ENCODE measurements around the gene LIN7C. TPM values are rescaled to one million over a fixed set of nuclear protein-coding genes. Genes with fewer than 3 reads are reported as not detected.

LIN7C gene
- total RNA-seq, 1 experiment from 2014 or later = 30.3 TPM

DNA sequence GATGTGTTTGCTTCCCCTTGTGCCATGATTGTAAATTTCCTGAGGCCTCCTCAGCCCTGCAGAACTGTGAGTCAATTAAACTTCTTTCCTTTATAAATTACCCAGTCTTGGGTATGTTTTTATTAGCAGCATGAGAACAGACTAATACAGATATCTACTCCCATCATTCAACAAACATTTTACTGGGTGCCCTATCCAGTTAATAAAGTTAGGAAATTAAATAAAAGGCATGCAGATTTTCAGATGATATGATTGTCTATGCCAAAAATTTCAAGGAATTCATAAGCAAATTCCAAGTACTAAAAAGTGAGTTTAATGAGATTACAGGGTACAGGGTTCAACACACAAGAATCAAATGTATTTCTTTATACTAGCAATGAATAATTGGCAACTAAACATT, 33.5 kb upstream of the LIN7C start:
- Histone ChIP-seq H3K36me3 (ENCODE audit: insufficient read depth, low read length) (no peaks in the 10 kb centered on the region), H3K27me3 (ENCODE audit: low read length) (0 out of 2 replicates have a peak, but pooled peaks cover 3% of the 10 kb centered on the region), H3K27ac (ENCODE audit: low read length) (no peak overlapping the region)

DNA sequence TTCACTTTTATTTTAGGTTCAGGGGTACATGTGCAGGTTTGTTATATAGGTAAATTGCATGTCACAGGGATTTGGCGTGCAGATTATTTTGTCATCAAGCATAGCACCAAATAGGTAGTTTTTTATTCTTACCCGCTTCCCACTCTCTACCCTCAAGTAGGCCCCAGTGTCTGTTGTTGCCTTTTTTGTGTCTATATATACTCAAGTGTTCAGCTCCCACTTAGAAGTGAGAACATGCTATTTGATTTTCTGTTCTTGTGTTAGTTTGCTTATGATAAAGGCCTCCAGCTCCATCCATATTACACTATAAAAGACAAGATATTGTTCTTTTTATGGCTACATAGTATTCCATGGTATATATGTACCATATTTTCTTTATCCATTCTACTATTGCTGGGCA, 28.5 kb upstream of the LIN7C start:
- Histone ChIP-seq H3K9me2 (replicated peaks; ENCODE audit: insufficient read depth, low read length) (no peaks in the 10 kb centered on the region), H3K4me1 (ENCODE audit: low read length) (no peaks in the 10 kb centered on the region), H4K20me1 (ENCODE audit: insufficient read depth, low read depth, low read length) (no peaks in the 10 kb centered on the region), H3K9ac (ENCODE audit: low read length) (no peak overlapping the region), H3K4me3 (ENCODE audit: low read length) (no peak overlapping the region), H3K79me2 (ENCODE audit: low read length) (no peaks in the 10 kb centered on the region), H3K4me2 (ENCODE audit: low read depth, low read length, poor library complexity, severe bottlenecking) (no peak overlapping the region), H3K27ac (ENCODE audit: low read length) (no peak overlapping the region), H3K27me3 (ENCODE audit: low read length) (no peaks in the 10 kb centered on the region), H2AFZ (ENCODE audit: low read length) (no peak overlapping the region), H3K9me3 (ENCODE audit: low read length) (no peaks in the 10 kb centered on the region), H3K36me3 (ENCODE audit: insufficient read depth, low read length) (no peaks in the 10 kb centered on the region)
- DNase-seq = no peak

More for the DNA sequence above, 33.5 kb upstream of the LIN7C start:
- H3K9ac ChIP-seq (ENCODE audit: low read length) = no peak overlapping the region
- H3K4me2 ChIP-seq (ENCODE audit: low read depth, low read length, poor library complexity, severe bottlenecking) = no peak overlapping the region
- H2AFZ ChIP-seq (ENCODE audit: low read length) = no peak overlapping the region
- no peaks in the 10 kb centered on the region for H3K4me1 ChIP-seq (ENCODE audit: low read length)
- no peaks in the 10 kb centered on the region for H3K79me2 ChIP-seq (ENCODE audit: low read length)
- no peaks in the 10 kb centered on the region for H3K9me3 ChIP-seq (ENCODE audit: low read length)
- no peaks in the 10 kb centered on the region for H3K9me2 ChIP-seq (replicated peaks; ENCODE audit: insufficient read depth, low read length)
- DNase-seq = no peak
- no peak overlapping the region for H3K4me3 ChIP-seq (ENCODE audit: low read length)
- H4K20me1 ChIP-seq (ENCODE audit: insufficient read depth, low read depth, low read length) = no peaks in the 10 kb centered on the region

- no peak overlapping the region for H3K9ac ChIP-seq (ENCODE audit: low read length)
- no peaks in the 10 kb centered on the region for H3K4me1 ChIP-seq (ENCODE audit: low read length)
- no peak overlapping the region for H3K4me2 ChIP-seq (ENCODE audit: low read depth, low read length, poor library complexity, severe bottlenecking)
- H3K79me2 ChIP-seq (ENCODE audit: low read length) = no peaks in the 10 kb centered on the region
- H3K27me3 ChIP-seq (ENCODE audit: low read length) = no peaks in the 10 kb centered on the region
- no peak overlapping the region for H3K4me3 ChIP-seq (ENCODE audit: low read length)
- no peak for DNase-seq
- H4K20me1 ChIP-seq (ENCODE audit: insufficient read depth, low read depth, low read length) = no peaks in the 10 kb centered on the region
- no peaks in the 10 kb centered on the region for H3K9me3 ChIP-seq (ENCODE audit: low read length)
- no peaks in the 10 kb centered on the region for H3K9me2 ChIP-seq (replicated peaks; ENCODE audit: insufficient read depth, low read length)
- H3K36me3 ChIP-seq (ENCODE audit: insufficient read depth, low read length) = no peaks in the 10 kb centered on the region
- no peak overlapping the region for H3K27ac ChIP-seq (ENCODE audit: low read length)
- H2AFZ ChIP-seq (ENCODE audit: low read length) = no peak overlapping the region
Measured at GRCh38 chr11:27532652-27533325, 26.2 kb upstream of the LIN7C start.

- Histone ChIP-seq H4K20me1 (ENCODE audit: insufficient read depth, low read depth, low read length) (no peaks in the 10 kb centered on the region), H3K9me3 (ENCODE audit: low read length) (no peaks in the 10 kb centered on the region), H3K4me2 (ENCODE audit: low read depth, low read length, poor library complexity, severe bottlenecking) (no peak overlapping the region), H3K9ac (ENCODE audit: low read length) (no peak overlapping the region), H3K27me3 (ENCODE audit: low read length) (no peaks in the 10 kb centered on the region), H3K9me2 (replicated peaks; ENCODE audit: insufficient read depth, low read length) (no peaks in the 10 kb centered on the region), H2AFZ (ENCODE audit: low read length) (no peak overlapping the region), H3K79me2 (ENCODE audit: low read length) (no peaks in the 10 kb centered on the region), H3K4me1 (ENCODE audit: low read length) (no peaks in the 10 kb centered on the region), H3K36me3 (ENCODE audit: insufficient read depth, low read length) (no peaks in the 10 kb centered on the region), H3K27ac (ENCODE audit: low read length) (no peak overlapping the region), H3K4me3 (ENCODE audit: low read length) (no peak overlapping the region)
- no peak for DNase-seq
Measured at GRCh38 chr11:27528712-27529111, 22.1 kb upstream of the LIN7C start.

DNA sequence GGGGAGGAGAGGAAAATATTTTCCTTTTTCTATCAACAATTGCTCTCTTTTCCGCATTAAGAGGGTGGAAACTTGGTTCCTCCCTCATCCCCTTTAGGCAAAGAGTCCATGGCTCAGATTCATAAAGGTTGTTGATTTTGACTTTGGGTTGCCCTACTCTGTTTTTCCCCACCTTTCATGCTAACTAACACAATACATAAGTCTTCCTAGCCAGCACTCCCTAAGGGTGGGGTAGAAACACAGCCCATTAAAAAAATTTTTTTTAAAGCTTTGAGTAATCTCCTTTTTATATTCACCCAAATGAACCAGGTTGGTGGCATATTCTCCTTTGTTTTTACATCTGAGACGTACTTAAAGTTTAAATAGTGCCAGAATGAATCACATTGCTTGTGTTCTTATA, 20.0 kb upstream of the LIN7C start:
- Histone ChIP-seq H3K27ac (ENCODE audit: low read length) (no peak overlapping the region), H3K27me3 (ENCODE audit: low read length) (no peaks in the 10 kb centered on the region), H4K20me1 (ENCODE audit: insufficient read depth, low read depth, low read length) (no peaks in the 10 kb centered on the region), H3K36me3 (ENCODE audit: insufficient read depth, low read length) (no peaks in the 10 kb centered on the region), H3K9me2 (replicated peaks; ENCODE audit: insufficient read depth, low read length) (no peaks in the 10 kb centered on the region), H3K4me3 (ENCODE audit: low read length) (no peak overlapping the region), H3K4me1 (ENCODE audit: low read length) (no peaks in the 10 kb centered on the region), H2AFZ (ENCODE audit: low read length) (no peak overlapping the region), H3K79me2 (ENCODE audit: low read length) (no peaks in the 10 kb centered on the region), H3K9me3 (ENCODE audit: low read length) (no peaks in the 10 kb centered on the region), H3K4me2 (ENCODE audit: low read depth, low read length, poor library complexity, severe bottlenecking) (no peak overlapping the region), H3K9ac (ENCODE audit: low read length) (no peak overlapping the region)
- no peak for DNase-seq

DNA sequence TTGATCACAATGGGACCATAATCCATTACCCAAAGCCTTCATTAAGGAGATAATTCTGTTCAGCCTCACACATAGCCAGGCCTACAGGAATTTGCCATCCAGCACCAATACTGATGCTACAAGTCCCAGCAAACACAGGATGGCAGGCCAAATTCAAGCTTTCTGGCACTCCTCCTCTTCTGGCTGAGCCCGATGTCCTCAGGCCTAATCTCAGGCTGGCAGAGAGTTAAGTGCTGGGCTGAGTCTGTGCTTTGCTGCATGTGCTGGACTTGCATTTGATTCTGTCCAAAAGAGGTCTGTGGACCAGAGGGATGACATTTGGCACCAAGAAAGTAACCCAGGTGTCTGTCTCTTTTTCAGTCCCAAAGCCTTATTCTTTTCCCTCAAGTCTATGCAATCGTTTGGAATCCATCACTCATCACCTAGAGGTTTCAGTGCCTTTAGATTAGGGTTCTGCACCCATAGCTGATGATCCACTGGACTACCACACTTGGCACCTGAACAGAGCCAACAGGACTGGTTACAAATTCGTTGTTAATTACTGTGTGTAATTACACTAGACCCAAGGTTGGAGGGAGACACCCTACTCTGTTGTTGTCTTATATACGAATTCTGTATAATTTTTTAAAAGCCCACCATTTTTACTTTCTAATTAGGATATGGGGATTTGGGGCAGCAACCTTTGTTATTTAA, 19.4 kb upstream of the LIN7C start:
- H3K79me2 ChIP-seq (ENCODE audit: low read length) = no peaks in the 10 kb centered on the region
- H3K9me3 ChIP-seq (ENCODE audit: low read length) = no peaks in the 10 kb centered on the region
- no peak overlapping the region for H3K27ac ChIP-seq (ENCODE audit: low read length)
- H4K20me1 ChIP-seq (ENCODE audit: insufficient read depth, low read depth, low read length) = no peaks in the 10 kb centered on the region
- H3K36me3 ChIP-seq (ENCODE audit: insufficient read depth, low read length) = no peaks in the 10 kb centered on the region
- H3K27me3 ChIP-seq (ENCODE audit: low read length) = no peaks in the 10 kb centered on the region
- H3K4me3 ChIP-seq (ENCODE audit: low read length) = no peak overlapping the region
- H2AFZ ChIP-seq (ENCODE audit: low read length) = no peak overlapping the region
- no peak for DNase-seq
- H3K4me2 ChIP-seq (ENCODE audit: low read depth, low read length, poor library complexity, severe bottlenecking) = no peak overlapping the region
- H3K9me2 ChIP-seq (replicated peaks; ENCODE audit: insufficient read depth, low read length) = no peaks in the 10 kb centered on the region
- H3K4me1 ChIP-seq (ENCODE audit: low read length) = no peaks in the 10 kb centered on the region
- no peak overlapping the region for H3K9ac ChIP-seq (ENCODE audit: low read length)

- Histone ChIP-seq H3K27ac (ENCODE audit: low read length) (no peak overlapping the region), H2AFZ (ENCODE audit: low read length) (no peak overlapping the region), H3K9me2 (replicated peaks; ENCODE audit: insufficient read depth, low read length) (no peaks in the 10 kb centered on the region), H3K4me2 (ENCODE audit: low read depth, low read length, poor library complexity, severe bottlenecking) (no peak overlapping the region), H3K4me3 (ENCODE audit: low read length) (no peak overlapping the region), H3K79me2 (ENCODE audit: low read length) (no peaks in the 10 kb centered on the region), H3K36me3 (ENCODE audit: insufficient read depth, low read length) (no peaks in the 10 kb centered on the region), H4K20me1 (ENCODE audit: insufficient read depth, low read depth, low read length) (no peaks in the 10 kb centered on the region), H3K9ac (ENCODE audit: low read length) (no peak overlapping the region), H3K4me1 (ENCODE audit: low read length) (no peaks in the 10 kb centered on the region), H3K9me3 (ENCODE audit: low read length) (no peaks in the 10 kb centered on the region), H3K27me3 (ENCODE audit: low read length) (no peaks in the 10 kb centered on the region)
- peak; percentile 49 for DNase-seq
Measured at GRCh38 chr11:27524155-27524554, 17.6 kb upstream of the LIN7C start.

DNA sequence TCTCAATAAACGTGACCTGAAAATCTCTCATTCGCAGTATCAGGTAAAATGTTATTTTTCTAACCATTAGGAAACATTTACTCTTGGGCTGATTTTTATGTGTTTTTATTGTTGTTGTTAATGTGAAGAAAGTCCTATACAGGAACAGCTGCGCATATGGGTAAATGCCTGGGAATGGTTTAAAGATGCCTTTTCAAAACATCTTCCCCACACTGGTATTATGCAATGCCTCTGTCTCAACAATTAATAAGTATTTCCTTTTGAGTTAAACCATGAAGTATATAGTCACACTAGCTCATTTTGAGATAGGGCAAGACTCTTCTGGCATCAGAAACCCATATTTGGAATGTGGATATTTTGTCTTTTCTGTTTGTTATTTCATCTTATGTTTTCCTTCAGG, 13.7 kb upstream of the LIN7C start:
- Histone ChIP-seq H3K79me2 (ENCODE audit: low read length) (no peaks in the 10 kb centered on the region), H3K27ac (ENCODE audit: low read length) (no peak overlapping the region), H3K4me2 (ENCODE audit: low read depth, low read length, poor library complexity, severe bottlenecking) (no peak overlapping the region), H3K36me3 (ENCODE audit: insufficient read depth, low read length) (no peaks in the 10 kb centered on the region), H3K4me3 (ENCODE audit: low read length) (no peak overlapping the region), H3K9me3 (ENCODE audit: low read length) (no peaks in the 10 kb centered on the region), H2AFZ (ENCODE audit: low read length) (no peak overlapping the region), H3K9me2 (replicated peaks; ENCODE audit: insufficient read depth, low read length) (no peaks in the 10 kb centered on the region), H3K4me1 (ENCODE audit: low read length) (no peaks in the 10 kb centered on the region), H3K9ac (ENCODE audit: low read length) (no peak overlapping the region), H4K20me1 (ENCODE audit: insufficient read depth, low read depth, low read length) (no peaks in the 10 kb centered on the region), H3K27me3 (ENCODE audit: low read length) (no peaks in the 10 kb centered on the region)
- no peak for DNase-seq
